Subcutaneous adipose tissue (tissue), 4 donors: ENCODE measurements around the gene HSPA1L. TPM values are rescaled to one million over a fixed set of nuclear protein-coding genes. Genes with fewer than 3 reads are reported as not detected.

Experiments used
- total RNA-seq, 4 donors: library from RNA; depleted of rRNA; stranded (reverse); fragments of >200 nt; gene quantifications; one replicate each; pipeline ENCODE4 v1.1.0, GENCODE V29; 2016
- TF ChIP-seq, protein P1 (sequence below): fragments of 450-650 bp; IDR thresholded peaks from one replicate; pipeline ENCODE4 v1.5.1; 2016; ENCODE audit warnings: low read depth, mild to moderate bottlenecking, control low read depth, antibody characterized with exemption, moderate library complexity

The HSPA1L gene
- 1 to 10 TPM in 3 of 4 donors, under 1 TPM in 1; 0.65 to 2.9 (median 1.2) TPM for total RNA-seq

GRCh38 chr6:31815025-31815838 lies at the start of gene HSPA1L, which contains the start of gene HSPA1A:
Gene HSPA1L (minus strand): TSS chr6:31815283. CDS start chr6:31811972, 3,311 bp downstream.
Gene HSPA1A (plus strand): TSS chr6:31815543. CDS start chr6:31815757, 214 bp downstream.
- TF ChIP-seq, protein P1, sequence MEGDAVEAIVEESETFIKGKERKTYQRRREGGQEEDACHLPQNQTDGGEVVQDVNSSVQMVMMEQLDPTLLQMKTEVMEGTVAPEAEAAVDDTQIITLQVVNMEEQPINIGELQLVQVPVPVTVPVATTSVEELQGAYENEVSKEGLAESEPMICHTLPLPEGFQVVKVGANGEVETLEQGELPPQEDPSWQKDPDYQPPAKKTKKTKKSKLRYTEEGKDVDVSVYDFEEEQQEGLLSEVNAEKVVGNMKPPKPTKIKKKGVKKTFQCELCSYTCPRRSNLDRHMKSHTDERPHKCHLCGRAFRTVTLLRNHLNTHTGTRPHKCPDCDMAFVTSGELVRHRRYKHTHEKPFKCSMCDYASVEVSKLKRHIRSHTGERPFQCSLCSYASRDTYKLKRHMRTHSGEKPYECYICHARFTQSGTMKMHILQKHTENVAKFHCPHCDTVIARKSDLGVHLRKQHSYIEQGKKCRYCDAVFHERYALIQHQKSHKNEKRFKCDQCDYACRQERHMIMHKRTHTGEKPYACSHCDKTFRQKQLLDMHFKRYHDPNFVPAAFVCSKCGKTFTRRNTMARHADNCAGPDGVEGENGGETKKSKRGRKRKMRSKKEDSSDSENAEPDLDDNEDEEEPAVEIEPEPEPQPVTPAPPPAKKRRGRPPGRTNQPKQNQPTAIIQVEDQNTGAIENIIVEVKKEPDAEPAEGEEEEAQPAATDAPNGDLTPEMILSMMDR = no peak

- TF ChIP-seq, protein P1 = no peak
Observed at GRCh38 chr6:31864818-31865204, 49.7 kb upstream of the HSPA1L start.

DNA sequence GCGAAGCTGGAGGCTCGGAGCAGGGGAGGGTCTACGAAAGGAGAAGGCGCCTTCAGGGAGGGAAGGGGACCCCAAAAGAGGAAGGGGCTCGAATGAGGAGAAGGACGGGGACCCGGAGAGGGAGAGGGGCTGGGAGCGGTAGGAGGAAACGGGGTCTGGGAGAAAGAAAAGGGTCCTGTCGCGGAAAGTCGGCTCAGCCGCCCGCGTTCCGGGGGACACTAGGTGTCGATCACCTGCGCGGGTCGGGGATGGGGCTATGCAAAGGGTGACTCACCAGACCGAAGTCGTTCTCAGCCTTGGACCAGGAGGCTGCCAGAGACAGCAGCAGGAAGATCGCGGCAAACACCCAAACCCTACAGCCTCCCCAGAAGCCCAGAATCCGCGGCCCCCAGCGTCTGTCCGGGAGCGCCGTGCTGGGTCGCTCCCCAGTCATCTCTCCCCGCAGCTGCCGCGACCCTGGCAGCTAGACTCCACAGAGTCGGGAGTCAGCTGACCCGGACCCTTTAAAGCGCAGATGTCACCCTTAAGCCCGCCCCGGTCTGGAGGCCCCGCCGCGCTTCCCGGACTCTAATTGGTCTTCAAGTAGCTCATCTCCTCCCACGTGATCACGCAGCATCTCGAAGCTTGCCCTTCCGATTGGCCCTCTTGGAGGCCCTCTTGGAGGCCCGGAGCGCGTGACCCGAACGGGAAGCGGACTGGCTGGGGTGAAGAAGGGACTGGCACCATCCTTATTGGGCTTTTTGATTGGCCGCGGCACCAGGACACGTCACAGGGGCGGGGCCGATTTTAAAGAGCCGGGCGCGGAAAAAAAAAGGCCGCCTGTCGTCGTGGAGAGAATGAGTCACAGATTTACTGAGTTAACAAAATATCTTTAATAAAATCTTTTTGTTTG lies 47.5 kb upstream of the HSPA1L start, which contains the start of gene NEU1:
NEU1 (minus strand) TSS at position 478 of the 892 bp plus-strand sequence; CDS start at position 433, 45 bp downstream.
- TF ChIP-seq, protein P1 = no peak

DNA sequence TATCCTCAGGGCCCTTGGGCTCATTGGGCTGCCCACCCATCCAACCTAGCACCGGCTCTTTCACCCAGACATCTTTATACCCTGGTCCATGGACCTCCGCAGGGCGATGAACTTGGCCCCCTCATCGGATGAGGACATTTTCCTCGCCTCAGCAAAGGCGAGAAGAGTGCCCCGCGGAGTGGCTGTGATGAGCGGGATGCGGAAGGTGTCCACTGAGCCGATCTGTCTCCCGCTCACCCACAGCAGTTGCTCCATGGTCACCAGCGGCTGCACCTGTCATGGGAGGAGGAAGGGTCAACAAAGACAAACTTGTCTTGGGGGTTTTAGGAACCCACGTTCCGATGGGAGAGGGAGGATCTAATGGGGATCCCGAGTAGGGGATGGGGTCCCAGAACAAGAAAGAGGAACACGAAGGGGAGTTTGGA lies 46.8 kb upstream of the HSPA1L start:
- TF ChIP-seq, protein P1 = no peak

GRCh38 chr6:31861150-31861549 lies 46.1 kb upstream of the HSPA1L start:
- TF ChIP-seq, protein P1 = no peak

GRCh38 chr6:31860349-31860748 lies 45.3 kb upstream of the HSPA1L start:
- TF ChIP-seq, protein P1 = no peak

DNA sequence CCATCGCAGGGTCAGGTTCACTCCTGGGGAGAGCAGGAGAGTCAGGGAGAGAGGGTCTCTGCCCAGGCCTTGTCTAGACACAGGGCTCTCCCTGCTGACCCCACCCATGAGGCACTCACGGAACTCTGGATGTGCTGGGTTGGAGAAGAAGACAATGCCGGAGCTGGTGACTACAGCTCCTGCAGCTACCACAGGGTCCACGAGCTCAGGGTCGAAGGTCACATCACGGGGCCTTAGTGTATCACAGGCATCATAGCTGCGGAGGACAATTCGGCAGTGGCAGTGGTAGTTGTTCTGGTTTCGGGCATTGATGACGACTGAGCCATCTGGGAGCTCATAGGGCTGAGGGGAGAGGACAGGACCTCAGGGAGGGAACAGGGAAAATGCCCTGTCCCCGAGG lies 44.8 kb upstream of the HSPA1L start:
- TF ChIP-seq, protein P1 = no peak
